ENCODE results near the gene TAS2R31.

DNA sequence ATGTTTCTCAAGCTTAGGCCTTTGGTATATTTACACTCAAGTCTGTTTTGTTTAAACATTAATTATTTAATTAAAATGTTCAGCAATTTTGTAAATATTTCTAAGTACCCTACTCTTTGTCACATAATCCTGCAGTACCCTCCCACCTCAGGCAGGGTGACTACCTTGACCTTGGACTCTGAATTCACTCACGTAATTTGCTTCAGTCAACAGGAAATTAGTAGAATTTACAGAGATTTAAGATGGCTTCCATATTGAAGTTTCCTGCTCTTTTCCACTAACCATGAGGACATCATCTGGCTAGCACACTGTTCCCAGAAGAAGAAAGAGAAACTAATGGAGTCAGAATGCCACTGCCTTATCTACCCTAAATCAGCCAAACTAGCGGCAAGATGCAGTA, 7.8 kb downstream of the TAS2R31 start:
- no peak for TF ChIP-seq EZH2 (IDR thresholded peaks at IDR 0.05; ENCODE audit: borderline replicate concordance)
- no peak for TF ChIP-seq CTCF (IDR thresholded peaks at IDR 0.05; ENCODE audit: poor library complexity)
